HepG2 (cell line): Measurements from ENCODE around the gene C1orf115. TPM values are rescaled to one million over a fixed set of nuclear protein-coding genes. Genes with fewer than 3 reads are reported as not detected.

Experiments used
- ATAC-seq: fragments of 200-7000 bp; cut with Tn5 transposase; 3 replicates; pipeline ENCODE4 v1.9.1; 2020; ENCODE audit warnings: mild to moderate bottlenecking, moderate library complexity
- BruUV-seq: library from RNA; stranded (reverse); fragments of 400-500 nt; replicated peaks from 2 replicates; lab custom pipeline; 2021; lab: Mats Ljungman, UMichigan
- CTCF ChIA-PET: fragments of 300-600 bp; formaldehyde crosslinking; extraction: SDS; loops from one replicate; lab custom pipeline; 2021; ENCODE audit warnings: low total read pairs, inconsistent platforms, low intra/inter-chr PET ratio; lab: Yijun Ruan, JAX
- POLR2A ChIA-PET: fragments of 350-600 bp; sonication (Branson Sonifier 250); formaldehyde crosslinking; loops from one replicate; lab custom pipeline; 2020; ENCODE audit warnings: antibody characterized with exemption, inconsistent platforms; lab: Yijun Ruan, JAX
- DNase-seq: peaks from one replicate; pipeline ENCODE4 v3.0.0-alpha.2; 2015; ENCODE audit warnings: low spot score
- FAIRE-seq: peaks from 3 replicates; lab custom pipeline; 2011; peaks lifted over from hg19 to GRCh38; lab: Jason Lieb, UNC
- H2AFZ ChIP-seq: one replicate; pipeline ENCODE4 v1.6.1; 2011; ENCODE audit warnings: low read length, inconsistent platforms
- H3K27ac ChIP-seq: fragments of 300-600 bp; 3 replicates; pipeline ENCODE4 v1.8.0; 2011; ENCODE audit warnings: mixed run types, mild to moderate bottlenecking, mixed read lengths, low read length, inconsistent platforms; ENCODE audit not compliant: insufficient read depth; ENCODE audit errors: extremely low read length
- H3K27me3 ChIP-seq, 2 experiments: fragments of 200-600 bp in 1 of 2; 2 replicates in 1 of 2; 3 replicates in 1 of 2; pipeline versions ENCODE4 v1.6.0 to v1.8.0; 2011; ENCODE audit warnings: low read length in 2 of 2, mild to moderate bottlenecking in 2 of 2, moderate library complexity in 2 of 2, inconsistent platforms in 1 of 2; ENCODE audit not compliant: insufficient read depth in 2 of 2, control insufficient read depth in 1 of 2
- H3K36me3 ChIP-seq, 2 experiments: fragments of 200-600 bp in 1 of 2; replicated peaks in 1 of 2; 2 replicates in 1 of 2; 3 replicates in 1 of 2; pipeline versions ENCODE4 v1.5.1 to v1.8.0; 2011; ENCODE audit warnings: low read length in 2 of 2, inconsistent platforms in 1 of 2; ENCODE audit not compliant: insufficient read depth in 2 of 2, control insufficient read depth in 1 of 2
- H3K4me1 ChIP-seq: 2 replicates; pipeline ENCODE4 v1.5.1; 2012; ENCODE audit warnings: low read length, inconsistent platforms; ENCODE audit not compliant: insufficient read depth
- H3K4me2 ChIP-seq: 2 replicates; pipeline ENCODE4 v1.6.0; 2011; ENCODE audit warnings: low read depth, low read length, inconsistent platforms
- H3K4me3 ChIP-seq, 3 experiments: fragments of 200-600 bp in 1 of 3; sonication (generic), shearing (Covaris generic) in 1 of 3; replicated peaks in 1 of 3; 2 replicates each; pipeline ENCODE4 v1.5.1; 2011 to 2016; ENCODE audit warnings: low read length in 3 of 3, inconsistent platforms in 2 of 3, low read depth in 2 of 3, mild to moderate bottlenecking in 2 of 3, control low read depth in 1 of 3, mixed read lengths in 1 of 3; ENCODE audit not compliant: insufficient read depth in 1 of 3
- H3K79me2 ChIP-seq: one replicate; pipeline ENCODE4 v1.6.1; 2011; ENCODE audit warnings: low read length, inconsistent platforms; ENCODE audit not compliant: insufficient read depth
- H3K9ac ChIP-seq: 2 replicates; pipeline ENCODE4 v1.6.0; 2011; ENCODE audit warnings: mild to moderate bottlenecking, low read depth, low read length, inconsistent platforms; ENCODE audit not compliant: insufficient read depth
- H3K9me3 ChIP-seq: 2 replicates; pipeline ENCODE4 v1.5.1; 2012; ENCODE audit warnings: mild to moderate bottlenecking, low read length
- H4K20me1 ChIP-seq: 2 replicates; pipeline ENCODE4 v1.6.0; 2011; ENCODE audit warnings: inconsistent platforms, mild to moderate bottlenecking, low read length, moderate library complexity; ENCODE audit not compliant: insufficient read depth
- CEBPB ChIP-seq: IDR thresholded peaks from 2 replicates; pipeline ENCODE4 v1.6.1; 2011; ENCODE audit warnings: low read depth, low read length, improper control_type of control experiment, borderline replicate concordance
- ETV5 ChIP-seq: IDR thresholded peaks from 2 replicates; pipeline ENCODE4 v1.6.1; 2018; ENCODE audit warnings: missing biosample characterization, missing genetic modification reagents, inconsistent platforms, borderline replicate concordance
- JDP2 ChIP-seq: sonication (generic); formaldehyde crosslinking; IDR thresholded peaks from 2 replicates; pipeline ENCODE4 v1.8.1; 2022; ENCODE audit warnings: missing genetic modification reagents, borderline replicate concordance
- MAX ChIP-seq: IDR thresholded peaks from 2 replicates; pipeline ENCODE4 v1.6.1; 2012; ENCODE audit warnings: inconsistent platforms
- MBD4 ChIP-seq: IDR thresholded peaks from 2 replicates; pipeline ENCODE4 v1.6.1; 2012; ENCODE audit warnings: low read length, inconsistent platforms, borderline replicate concordance
- MLLT10 ChIP-seq: sonication (generic); formaldehyde crosslinking; IDR thresholded peaks from 2 replicates; pipeline ENCODE4 v1.4.0; 2020; ENCODE audit warnings: missing genetic modification reagents
- POLR2AphosphoS5 ChIP-seq: IDR thresholded peaks from 2 replicates; pipeline ENCODE4 v1.6.1; 2012; ENCODE audit warnings: low read depth, low read length
- TEAD2 ChIP-seq: sonication (generic); formaldehyde crosslinking; IDR thresholded peaks from 2 replicates; pipeline ENCODE4 v1.9.0; 2021; ENCODE audit warnings: missing genetic modification reagents
- ZNF253 ChIP-seq: sonication (generic); formaldehyde crosslinking; IDR thresholded peaks from 2 replicates; pipeline ENCODE4 v1.8.0; 2022; ENCODE audit warnings: mild to moderate bottlenecking, missing genetic modification reagents, borderline replicate concordance
- WGBS: methylation state at CpG from one replicate; pipeline ENCODE4 v1.1.6; 2017; ENCODE audit warnings: low lambda C conversion rate; 5-methylcytosine and 5-hydroxymethylcytosine counted together
- in situ Hi-C: cut with HindIII; loops from 2 replicates; pipeline ENCODE4 v1.10.0; 2017; ENCODE audit warnings: low pct_unique_long_range_greater_than_20kb; ENCODE audit not compliant: extremely low pct_ligation_motif_present
- intact Hi-C: fragments of 100-400 bp; cut with micrococcal nuclease; formaldehyde crosslinking; loops from one replicate; pipeline ENCODE4 v1.10.0; 2022; ENCODE audit not compliant: unreplicated experiment
- polyA plus RNA-seq, 8 experiments: library from polyadenylated mRNA; depleted of rRNA in 3 of 8; stranded (reverse) in 7 of 8; unstranded in 1 of 8; fragments of >200 nt; fragmentation: Illumina TruSeq in 4 of 8; extraction: Trizol in 4 of 8; gene quantifications; 2 replicates each; pipeline versions ENCODE4 v1.2.1 to v1.2.3, GENCODE V29; 2011 to 2016; ENCODE audit warnings: low read depth in 4 of 8, missing spikeins in 1 of 8, mixed read lengths in 1 of 8; ENCODE audit not compliant: insufficient read depth in 1 of 8
- total RNA-seq, 5 experiments: library from RNA; depleted of rRNA; stranded (reverse); fragments of >200 nt; fragmentation: Illumina TruSeq; extraction: Trizol; gene quantifications; 2 replicates each; pipeline ENCODE4 v1.2.3, GENCODE V29; 2016; ENCODE audit warnings: low read depth in 1 of 5
- TF ChIP-seq, protein P1 (sequence below): sonication (generic); formaldehyde crosslinking; IDR thresholded peaks from 2 replicates; pipeline ENCODE4 v1.8.1; 2022; ENCODE audit warnings: low read depth, mild to moderate bottlenecking, missing genetic modification reagents
- TF ChIP-seq, protein P2 (sequence below): fragments of 450-650 bp; IDR thresholded peaks from 2 replicates; pipeline ENCODE4 v1.6.1; 2016
- TF ChIP-seq, protein P3 (sequence below): sonication (generic); formaldehyde crosslinking; IDR thresholded peaks from 2 replicates; pipeline ENCODE4 v1.4.0; 2020; ENCODE audit warnings: missing genetic modification reagents, borderline replicate concordance
- TF ChIP-seq, protein P4 (sequence below): sonication (generic); formaldehyde crosslinking; IDR thresholded peaks from 2 replicates; pipeline ENCODE4 v1.4.0; 2020; ENCODE audit warnings: low read depth, mild to moderate bottlenecking, missing genetic modification reagents

Gene C1orf115
- total and polyA plus RNA-seq, 2 of the 13 experiments (the other 11 are each of a cell fraction or from before 2014, with no cell fraction given): 25.2 to 85.9 TPM

- peaks cover 23% of the 10 kb centered on the region for H3K79me2 ChIP-seq
- H3K27me3 ChIP-seq: peaks cover 0 to 16% of the 10 kb centered on the region in 2 experiments; a peak in 3 of 5 replicates
- H3K9me3 ChIP-seq: no peaks in the 10 kb centered on the region
- CTCF ChIA-PET: interaction anchor here (1.4 kb wide), 1 partner anchor 14 kb away, joined by 5 read pairs; no protein-coding TSS in a partner anchor
- WGBS: 4% methylated on average over 12 of the region's 18 CpGs
- peaks cover 57% of the 10 kb centered on the region for H3K4me1 ChIP-seq
- FAIRE-seq: no peak
- H3K4me3 ChIP-seq: peak overlapping the region; percentile 65 to 87 (median 79)
- H3K4me2 ChIP-seq: peak overlapping the region; percentile 95
- BruUV-seq: TSS peak; percentile 57
- ATAC-seq: peak; percentile 9; the same call in 1 of the 3 replicates
- DNase-seq: no peak
- H3K9ac ChIP-seq: peak overlapping the region; percentile 76
- POLR2A ChIA-PET: interaction anchor here (0.8 to 4.5 kb wide), 12 partner anchors 10 to 62 kb away, joined by 3 to 59 read pairs (median 6); partner anchors contain the start of gene MTARC1
- intact Hi-C loops (loop anchor here (1.0 to 2.0 kb wide), 3 partner anchors 14 to 57 kb away; partner anchors contain the start of gene C1orf115), in situ Hi-C loops (no loop called here)
- peak overlapping the region; percentile 83 for H2AFZ ChIP-seq
- no peaks in the 10 kb centered on the region for H4K20me1 ChIP-seq
- no peaks in the 10 kb centered on the region for H3K36me3 ChIP-seq
- peak overlapping the region; percentile 68 for H3K27ac ChIP-seq
- TF ChIP-seq ZNF253 (CRISPR knock-in tag) (no peak), MBD4 (no peak), CEBPB (peak; percentile 41; the same call in 1 of the 2 replicates), ETV5 (CRISPR knock-in tag) (no peak), MAX (no peak), JDP2 (CRISPR knock-in tag) (no peak), MLLT10 (CRISPR knock-in tag) (no peak), TEAD2 (CRISPR knock-in tag) (no peak), POLR2AphosphoS5 (no peak)
- TF ChIP-seq, protein P1, sequence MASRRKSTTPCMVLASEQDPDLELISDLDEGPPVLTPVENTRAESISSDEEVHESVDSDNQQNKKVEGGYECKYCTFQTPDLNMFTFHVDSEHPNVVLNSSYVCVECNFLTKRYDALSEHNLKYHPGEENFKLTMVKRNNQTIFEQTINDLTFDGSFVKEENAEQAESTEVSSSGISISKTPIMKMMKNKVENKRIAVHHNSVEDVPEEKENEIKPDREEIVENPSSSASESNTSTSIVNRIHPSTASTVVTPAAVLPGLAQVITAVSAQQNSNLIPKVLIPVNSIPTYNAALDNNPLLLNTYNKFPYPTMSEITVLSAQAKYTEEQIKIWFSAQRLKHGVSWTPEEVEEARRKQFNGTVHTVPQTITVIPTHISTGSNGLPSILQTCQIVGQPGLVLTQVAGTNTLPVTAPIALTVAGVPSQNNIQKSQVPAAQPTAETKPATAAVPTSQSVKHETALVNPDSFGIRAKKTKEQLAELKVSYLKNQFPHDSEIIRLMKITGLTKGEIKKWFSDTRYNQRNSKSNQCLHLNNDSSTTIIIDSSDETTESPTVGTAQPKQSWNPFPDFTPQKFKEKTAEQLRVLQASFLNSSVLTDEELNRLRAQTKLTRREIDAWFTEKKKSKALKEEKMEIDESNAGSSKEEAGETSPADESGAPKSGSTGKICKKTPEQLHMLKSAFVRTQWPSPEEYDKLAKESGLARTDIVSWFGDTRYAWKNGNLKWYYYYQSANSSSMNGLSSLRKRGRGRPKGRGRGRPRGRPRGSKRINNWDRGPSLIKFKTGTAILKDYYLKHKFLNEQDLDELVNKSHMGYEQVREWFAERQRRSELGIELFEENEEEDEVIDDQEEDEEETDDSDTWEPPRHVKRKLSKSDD: no peak
- TF ChIP-seq, protein P2, sequence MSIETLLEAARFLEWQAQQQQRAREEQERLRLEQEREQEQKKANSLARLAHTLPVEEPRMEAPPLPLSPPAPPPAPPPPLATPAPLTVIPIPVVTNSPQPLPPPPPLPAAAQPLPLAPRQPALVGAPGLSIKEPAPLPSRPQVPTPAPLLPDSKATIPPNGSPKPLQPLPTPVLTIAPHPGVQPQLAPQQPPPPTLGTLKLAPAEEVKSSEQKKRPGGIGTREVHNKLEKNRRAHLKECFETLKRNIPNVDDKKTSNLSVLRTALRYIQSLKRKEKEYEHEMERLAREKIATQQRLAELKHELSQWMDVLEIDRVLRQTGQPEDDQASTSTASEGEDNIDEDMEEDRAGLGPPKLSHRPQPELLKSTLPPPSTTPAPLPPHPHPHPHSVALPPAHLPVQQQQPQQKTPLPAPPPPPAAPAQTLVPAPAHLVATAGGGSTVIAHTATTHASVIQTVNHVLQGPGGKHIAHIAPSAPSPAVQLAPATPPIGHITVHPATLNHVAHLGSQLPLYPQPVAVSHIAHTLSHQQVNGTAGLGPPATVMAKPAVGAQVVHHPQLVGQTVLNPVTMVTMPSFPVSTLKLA: no peak
- TF ChIP-seq, protein P3, sequence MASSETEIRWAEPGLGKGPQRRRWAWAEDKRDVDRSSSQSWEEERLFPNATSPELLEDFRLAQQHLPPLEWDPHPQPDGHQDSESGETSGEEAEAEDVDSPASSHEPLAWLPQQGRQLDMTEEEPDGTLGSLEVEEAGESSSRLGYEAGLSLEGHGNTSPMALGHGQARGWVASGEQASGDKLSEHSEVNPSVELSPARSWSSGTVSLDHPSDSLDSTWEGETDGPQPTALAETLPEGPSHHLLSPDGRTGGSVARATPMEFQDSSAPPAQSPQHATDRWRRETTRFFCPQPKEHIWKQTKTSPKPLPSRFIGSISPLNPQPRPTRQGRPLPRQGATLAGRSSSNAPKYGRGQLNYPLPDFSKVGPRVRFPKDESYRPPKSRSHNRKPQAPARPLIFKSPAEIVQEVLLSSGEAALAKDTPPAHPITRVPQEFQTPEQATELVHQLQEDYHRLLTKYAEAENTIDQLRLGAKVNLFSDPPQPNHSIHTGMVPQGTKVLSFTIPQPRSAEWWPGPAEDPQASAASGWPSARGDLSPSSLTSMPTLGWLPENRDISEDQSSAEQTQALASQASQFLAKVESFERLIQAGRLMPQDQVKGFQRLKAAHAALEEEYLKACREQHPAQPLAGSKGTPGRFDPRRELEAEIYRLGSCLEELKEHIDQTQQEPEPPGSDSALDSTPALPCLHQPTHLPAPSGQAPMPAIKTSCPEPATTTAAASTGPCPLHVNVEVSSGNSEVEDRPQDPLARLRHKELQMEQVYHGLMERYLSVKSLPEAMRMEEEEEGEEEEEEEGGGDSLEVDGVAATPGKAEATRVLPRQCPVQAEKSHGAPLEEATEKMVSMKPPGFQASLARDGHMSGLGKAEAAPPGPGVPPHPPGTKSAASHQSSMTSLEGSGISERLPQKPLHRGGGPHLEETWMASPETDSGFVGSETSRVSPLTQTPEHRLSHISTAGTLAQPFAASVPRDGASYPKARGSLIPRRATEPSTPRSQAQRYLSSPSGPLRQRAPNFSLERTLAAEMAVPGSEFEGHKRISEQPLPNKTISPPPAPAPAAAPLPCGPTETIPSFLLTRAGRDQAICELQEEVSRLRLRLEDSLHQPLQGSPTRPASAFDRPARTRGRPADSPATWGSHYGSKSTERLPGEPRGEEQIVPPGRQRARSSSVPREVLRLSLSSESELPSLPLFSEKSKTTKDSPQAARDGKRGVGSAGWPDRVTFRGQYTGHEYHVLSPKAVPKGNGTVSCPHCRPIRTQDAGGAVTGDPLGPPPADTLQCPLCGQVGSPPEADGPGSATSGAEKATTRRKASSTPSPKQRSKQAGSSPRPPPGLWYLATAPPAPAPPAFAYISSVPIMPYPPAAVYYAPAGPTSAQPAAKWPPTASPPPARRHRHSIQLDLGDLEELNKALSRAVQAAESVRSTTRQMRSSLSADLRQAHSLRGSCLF (CRISPR knock-in tag): no peak
- TF ChIP-seq, protein P4, sequence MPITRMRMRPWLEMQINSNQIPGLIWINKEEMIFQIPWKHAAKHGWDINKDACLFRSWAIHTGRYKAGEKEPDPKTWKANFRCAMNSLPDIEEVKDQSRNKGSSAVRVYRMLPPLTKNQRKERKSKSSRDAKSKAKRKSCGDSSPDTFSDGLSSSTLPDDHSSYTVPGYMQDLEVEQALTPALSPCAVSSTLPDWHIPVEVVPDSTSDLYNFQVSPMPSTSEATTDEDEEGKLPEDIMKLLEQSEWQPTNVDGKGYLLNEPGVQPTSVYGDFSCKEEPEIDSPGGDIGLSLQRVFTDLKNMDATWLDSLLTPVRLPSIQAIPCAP: no peak
Observed at GRCh38 chr1:220747437-220748088, 57.4 kb downstream of the C1orf115 start.
